Esophagus muscularis mucosa (tissue), 4 donors: ENCODE results near the gene PDLIM5.

ENCODE experiments used
- CTCF ChIP-seq, 3 experiments: fragments of 200-600 bp in 2 of 3; fragments of 450-650 bp in 1 of 3; sonication (generic) in 2 of 3; IDR thresholded peaks; one replicate each; pipeline ENCODE4 v1.5.1; 2017 to 2019; ENCODE audit warnings: antibody characterized with exemption in 3 of 3, mild to moderate bottlenecking in 2 of 3, moderate library complexity in 1 of 3
- EP300 ChIP-seq: sonication (generic); formaldehyde crosslinking; IDR thresholded peaks from one replicate; pipeline ENCODE4 v1.6.1; 2017; ENCODE audit warnings: antibody characterized with exemption
- POLR2A ChIP-seq: fragments of 450-650 bp; IDR thresholded peaks from one replicate; pipeline ENCODE4 v1.6.1; 2017; ENCODE audit warnings: antibody characterized with exemption, moderate library complexity, mild to moderate bottlenecking, low read depth
- POLR2AphosphoS5 ChIP-seq, 2 donors: sonication (generic); formaldehyde crosslinking; IDR thresholded peaks; one replicate each; pipeline ENCODE4 v1.6.1; 2017; ENCODE audit warnings: antibody characterized with exemption in 2 of 2

- no peak for TF ChIP-seq EP300
- TF ChIP-seq CTCF (IDR thresholded peaks at IDR 0.05) = no peak
- TF ChIP-seq POLR2A = no peak
- no peak for TF ChIP-seq POLR2AphosphoS5 (IDR thresholded peaks at IDR 0.05)
These were observed 85.1 kb downstream of the PDLIM5 start for GRCh38 chr4:94536649-94537469.
